ENCODE measurements around the gene KCNIP1.

The KCNIP1 gene

DNA sequence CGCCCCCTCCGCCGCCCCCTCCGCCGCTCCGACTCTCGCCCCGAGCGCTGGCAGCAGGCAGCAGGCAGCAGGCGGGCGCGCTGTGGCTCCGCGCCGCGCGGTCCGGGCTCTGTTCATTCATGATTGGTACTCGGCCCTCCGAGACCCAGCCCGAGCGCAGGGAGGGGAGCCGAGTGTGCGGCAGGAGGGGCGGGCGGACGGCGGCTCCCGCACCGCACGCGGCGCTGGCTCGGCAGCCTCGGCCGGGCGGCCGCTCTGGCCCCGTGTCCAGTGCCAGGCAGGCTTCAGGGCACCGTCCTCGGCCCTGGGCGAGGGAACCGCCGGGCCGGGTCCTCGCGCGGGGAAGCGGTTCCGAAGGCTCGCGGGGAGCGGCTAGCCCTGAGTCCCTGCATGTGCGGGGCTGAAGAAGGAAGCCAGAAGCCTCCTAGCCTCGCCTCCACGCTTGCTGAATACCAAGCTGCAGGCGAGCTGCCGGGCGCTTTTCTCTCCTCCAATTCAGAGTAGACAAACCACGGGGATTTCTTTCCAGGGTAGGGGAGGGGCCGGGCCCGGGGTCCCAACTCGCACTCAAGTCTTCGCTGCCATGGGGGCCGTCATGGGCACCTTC is at the start of gene KCNIP1:
KCNIP1 (plus strand) TSS at position 31 of the 607 bp plus-strand sequence.
- DNase-seq, result no peak

DNA sequence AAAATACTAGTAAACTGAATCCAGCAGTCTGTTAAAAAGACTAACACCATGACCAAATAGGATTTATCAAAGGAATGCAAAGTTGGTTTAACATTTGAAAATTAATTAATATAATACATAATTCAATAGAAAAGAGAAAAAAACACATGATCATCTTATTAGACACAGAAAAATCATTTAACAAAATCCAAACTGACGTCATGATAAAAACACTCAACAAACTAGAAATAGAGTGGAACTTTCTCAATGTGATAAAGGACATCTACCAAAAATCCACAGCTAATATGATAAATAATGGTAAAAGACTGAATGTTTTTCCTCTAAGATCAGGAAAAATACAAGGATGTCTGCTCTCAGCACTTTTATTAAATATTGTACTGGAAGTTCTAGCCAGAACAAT is 40.4 kb upstream of the KCNIP1 start:
- DNase-seq, result no peak

DNA sequence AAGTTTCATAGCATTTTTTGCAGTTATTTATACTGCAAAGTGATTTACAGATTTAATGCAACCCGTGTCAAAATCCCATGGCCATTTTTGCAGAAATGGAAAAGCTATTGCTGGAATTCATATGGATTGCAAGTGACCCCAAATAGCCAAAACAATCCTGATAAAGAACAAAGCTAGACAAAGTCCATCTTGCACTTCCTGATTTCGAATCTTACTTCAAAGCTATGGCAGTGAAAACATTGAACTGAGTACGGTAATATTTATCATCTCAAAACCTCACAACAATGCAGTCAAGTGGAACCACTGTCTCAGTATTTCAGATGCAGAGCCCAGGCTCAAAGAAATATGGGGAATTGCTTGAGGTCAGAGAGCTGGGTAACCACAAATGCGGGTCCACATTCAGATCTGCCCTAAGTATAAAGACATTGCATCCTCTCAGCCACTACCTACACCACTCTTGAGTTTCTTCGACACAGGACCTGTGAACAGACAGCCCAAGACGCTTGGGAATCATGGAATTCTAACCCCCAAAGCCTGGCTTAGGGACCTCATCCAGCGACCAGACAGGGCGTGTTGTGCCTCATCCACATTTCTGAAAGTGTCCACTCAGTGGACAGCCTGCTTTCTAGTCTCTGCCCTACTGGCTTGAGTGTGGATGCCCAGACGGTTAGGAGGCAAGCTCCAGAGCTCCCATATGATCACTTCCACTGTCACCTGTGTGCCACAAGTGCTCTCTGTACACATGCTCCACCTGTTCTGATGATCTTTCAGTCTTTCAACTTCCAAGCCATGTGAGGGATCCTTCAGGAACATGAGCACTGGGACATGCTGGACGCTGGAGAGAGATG is 39.3 kb upstream of the KCNIP1 start:
- no peak for DNase-seq

DNA sequence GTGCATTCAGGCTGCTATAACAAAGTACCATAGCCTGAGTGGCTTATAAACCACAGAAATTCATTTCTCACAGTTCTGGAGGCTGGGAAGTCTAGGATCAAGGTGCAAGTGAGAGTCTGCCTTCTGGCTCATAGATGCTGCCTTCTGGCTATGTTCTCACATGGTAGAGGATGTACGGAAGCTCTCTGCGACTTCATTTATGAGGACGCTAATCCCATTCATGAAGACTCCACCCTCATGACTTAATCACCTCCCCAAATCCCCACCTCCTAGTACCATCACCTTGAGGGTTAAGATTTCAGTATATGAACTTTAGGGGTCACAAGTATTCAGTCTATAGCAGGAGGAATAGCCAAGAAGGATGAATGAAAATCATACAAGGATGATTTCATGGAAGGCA is 37.3 kb upstream of the KCNIP1 start:
- DNase-seq, result no peak

DNA sequence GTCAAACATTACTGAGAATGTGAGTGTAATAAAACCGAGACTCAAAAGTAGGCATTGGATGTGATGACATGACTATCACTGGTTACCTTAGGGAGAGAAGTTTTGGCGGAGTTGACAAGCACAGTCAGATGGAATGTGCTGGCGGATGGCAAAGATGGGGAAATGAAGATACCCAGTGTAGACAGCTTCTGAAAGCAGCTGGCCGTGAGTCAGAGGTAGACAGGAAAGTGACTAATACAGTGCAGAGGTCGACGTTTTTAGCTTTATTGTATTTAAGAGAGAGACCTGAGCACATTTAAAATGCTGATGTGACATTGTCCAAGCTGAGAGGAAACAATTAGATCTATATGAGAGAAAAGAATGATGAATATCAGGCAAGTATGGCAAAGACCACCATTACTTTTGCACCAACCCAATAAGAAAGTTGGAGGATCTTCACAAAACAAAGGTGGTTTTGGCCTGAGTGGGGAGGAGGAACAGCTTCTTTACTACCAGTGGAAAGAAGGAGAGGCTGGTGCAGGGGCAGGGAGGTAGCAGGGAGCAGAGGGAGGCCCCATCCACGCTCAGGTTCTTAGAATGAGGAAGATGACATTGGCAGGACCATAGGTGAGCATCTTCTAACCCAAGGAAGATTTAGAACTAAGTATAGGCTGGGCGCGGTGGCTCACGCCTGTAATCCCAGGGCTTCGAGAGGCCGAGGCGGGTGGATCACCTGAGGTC is 36.7 kb upstream of the KCNIP1 start:
- DNase-seq, result no peak

DNA sequence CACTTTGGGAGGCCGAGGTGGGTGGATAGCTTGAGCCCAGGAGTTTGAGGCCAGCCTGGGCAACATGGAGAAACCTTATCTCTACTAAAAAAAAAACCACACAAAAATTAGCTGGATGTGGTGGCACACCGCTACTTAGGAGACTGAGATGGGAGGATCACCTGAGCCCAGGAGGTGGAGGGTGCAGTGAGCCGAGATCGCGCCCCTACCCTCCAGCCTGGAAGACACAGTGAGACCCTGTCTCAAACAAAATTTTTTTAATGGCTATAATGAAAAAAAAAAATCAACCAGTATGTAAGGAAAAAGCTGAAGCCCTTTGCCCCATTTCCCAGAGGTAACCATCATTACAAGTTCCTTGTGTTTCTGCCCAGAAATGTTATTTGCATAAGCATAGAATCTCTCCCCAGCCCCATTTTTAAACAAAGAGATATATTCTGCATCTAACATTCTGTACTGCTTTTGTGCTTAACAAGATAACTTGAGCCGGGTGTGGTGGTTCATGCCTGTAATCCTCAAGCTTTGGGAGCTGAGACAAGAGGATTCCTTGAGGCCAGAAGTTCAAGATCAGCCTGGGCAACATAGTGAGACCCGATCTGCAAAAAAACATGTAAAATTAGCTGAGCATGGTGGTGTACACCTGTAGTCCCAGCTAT is 35.1 kb upstream of the KCNIP1 start:
- DNase-seq, result no peak

DNA sequence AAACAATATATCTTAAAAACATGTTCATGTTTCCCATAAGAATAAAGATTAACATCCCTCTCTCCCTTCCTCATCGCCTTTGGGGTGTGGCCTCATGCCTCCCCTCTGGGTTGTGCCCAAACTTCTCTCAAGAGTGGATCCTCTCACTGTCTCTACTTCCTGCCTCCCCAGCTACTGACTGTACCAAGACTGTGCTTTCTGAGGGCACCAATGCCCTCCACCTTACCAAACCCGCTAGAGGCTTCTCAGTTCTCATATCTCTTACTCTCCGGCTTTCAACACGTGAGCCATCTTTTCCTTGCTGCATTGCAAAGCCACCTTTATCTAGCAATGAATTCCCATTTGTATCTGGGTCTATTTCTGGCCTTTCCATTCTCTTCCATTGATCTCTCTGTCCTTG is 34.4 kb upstream of the KCNIP1 start:
- no peak for DNase-seq

DNA sequence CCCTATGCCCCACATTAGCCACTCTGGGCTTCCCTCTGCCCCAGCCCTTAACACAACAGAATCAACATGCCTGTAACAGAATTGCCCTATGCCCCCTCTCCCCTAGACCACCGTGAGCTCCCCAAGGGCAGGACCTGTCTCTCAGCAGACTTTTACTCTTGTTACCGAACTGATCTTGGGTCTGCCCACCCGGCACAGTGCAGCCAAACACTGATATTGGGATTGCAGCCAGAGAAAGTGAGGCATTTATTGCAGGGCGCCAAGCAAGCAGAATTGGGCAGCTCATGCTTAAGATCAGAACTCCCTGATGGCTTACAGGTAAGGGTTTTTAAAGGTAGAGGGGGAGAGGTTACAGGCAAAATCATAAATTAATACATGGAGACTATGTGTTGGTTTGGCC is 33.5 kb upstream of the KCNIP1 start:
- no peak for DNase-seq

DNA sequence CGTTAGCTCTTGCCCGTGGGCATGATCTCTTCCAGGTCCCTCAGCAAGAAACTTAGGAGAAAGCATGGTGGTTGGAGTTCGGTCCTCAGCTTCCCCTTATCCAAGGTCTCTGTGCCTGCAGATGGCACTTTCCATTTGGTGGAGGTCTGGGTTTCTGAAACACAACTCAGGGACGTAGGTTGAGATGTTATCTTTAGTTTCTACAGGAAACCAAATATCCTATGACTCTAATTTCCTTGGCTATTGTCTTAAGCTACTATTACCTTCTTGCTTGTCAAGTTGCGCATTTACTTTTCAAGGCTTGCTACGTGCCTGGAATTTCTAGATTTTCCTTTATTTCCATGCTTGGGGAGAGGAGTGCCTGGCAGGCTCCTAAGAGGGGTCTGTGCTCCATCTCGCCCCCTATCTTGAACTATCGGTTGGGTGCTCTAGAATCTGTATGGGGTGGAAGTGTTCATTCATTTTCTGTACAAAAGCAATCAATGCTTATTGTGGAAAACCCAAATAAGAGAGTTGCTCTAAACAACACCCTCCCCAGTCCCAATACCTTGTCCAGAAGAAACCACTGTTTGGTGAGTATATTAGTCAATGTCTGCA is 32.9 kb upstream of the KCNIP1 start:
- DNase-seq, result no peak

DNA sequence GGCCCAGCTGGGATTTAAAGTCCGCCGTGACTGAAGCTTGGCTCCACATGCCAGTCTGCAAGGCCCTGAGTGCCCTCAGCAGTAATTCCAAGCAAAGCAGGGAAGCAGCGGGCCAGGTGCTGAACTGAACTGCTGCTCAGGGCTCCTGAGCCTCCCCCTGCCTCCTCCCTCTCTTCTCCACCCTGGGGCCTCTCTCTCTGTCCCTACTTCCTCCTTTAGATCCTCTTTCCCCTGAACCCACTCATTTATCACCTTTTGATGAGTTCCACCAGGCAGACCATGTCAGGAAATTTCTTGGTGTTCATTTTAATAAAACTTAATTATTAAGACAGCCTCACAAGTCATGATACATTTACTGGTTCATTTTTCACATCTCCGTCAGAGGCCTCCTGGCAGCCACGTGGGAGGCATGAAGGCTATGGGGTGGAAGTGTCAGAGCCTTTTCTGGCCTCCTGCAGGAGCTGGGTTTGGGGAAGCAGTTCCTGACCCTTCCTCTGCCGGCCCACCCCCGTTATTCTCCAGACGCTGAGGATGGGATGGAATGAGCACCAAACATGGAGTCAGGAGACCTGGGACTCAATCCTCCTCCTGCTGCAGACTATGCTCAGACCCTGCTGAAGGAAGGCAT is 32.2 kb upstream of the KCNIP1 start:
- DNase-seq, result no peak

DNA sequence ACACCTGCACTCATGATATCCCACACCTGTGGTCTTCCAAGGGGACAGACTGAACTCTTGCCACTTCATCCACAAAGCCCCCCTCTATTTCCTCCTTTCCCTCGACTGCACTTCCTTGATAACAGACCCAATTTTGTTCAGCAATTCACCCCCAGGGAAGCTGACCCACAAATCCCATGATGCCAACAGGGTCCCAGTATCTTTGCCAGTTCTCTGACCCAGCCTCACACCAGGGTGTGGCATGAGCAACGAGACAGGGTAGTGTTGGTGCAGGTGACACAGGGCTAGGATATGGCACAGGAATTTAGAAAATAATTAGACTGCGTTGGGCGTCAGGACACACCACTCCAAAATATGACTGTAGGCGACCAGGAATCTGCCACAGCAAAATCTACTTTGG is 30.2 kb upstream of the KCNIP1 start:
- no peak for DNase-seq

DNA sequence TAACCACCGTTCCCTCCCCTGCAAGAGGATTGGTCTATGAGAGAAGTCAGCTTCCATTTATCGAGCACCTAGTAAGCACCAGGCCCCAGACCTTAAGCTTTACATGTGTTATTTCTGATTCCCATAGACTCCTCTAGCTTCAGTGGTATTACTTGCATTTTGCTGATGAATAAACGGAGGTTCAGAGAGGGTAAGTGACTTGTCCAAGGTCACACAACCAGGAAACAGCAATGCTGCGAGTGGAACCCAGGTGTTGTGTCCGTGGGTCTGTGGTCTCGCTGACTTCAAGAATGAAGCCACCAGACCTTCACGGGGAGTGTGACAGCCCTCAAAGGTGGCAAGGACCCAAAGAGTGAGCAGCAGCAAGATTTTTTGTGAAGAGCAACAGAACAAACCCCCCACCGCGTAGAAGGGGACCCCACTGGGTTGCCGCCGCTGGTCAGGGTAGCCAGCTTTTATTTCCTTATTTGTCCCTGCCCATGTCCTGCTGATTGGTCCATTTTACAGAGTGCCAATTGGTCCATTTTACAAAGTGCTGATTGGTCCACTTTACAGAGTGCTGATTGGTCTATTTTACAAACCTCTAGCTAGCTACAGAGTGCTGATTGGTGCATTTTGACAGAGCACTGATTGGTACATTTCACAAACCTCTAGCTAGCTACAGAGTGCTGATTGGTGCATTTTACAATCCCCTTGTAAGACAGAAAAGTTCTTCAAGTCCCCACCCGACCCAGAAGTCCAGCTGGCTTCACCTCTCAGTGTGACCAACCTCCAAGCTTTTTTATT is 29.1 kb upstream of the KCNIP1 start:
- DNase-seq, result no peak

DNA sequence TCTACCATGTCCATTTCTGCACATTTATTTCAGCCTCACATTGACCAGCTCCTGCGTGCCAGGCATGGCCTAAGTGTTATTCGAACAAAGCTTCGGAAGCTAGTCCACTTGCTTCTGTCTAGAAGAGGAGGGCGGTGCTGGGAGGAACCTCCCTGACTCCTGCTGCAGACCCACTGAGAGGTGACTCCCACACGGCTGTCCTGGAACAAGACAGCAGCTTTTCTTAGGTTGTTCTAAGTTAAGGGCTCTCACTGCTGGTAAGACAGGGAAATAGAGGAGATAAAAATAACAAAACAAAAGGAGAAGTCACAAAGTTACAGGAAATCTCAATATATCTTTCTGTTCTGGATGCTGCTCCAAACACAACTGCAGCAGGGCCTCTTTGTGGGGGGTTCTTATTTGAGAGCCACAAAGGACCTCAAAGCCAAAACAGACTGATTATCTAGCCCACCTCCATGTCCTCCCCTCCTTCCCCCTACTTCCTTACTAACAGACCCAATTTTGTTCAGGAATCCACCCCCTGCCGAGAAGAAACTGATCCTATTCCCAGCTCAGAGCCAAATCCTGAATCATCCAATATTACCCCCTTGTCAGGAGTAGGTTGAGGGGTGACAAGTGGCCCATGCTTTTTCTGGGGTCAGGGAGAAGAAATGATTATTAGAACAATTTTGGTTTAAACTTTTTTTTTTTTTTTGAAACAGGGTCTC is 28.4 kb upstream of the KCNIP1 start:
- DNase-seq, result no peak

DNA sequence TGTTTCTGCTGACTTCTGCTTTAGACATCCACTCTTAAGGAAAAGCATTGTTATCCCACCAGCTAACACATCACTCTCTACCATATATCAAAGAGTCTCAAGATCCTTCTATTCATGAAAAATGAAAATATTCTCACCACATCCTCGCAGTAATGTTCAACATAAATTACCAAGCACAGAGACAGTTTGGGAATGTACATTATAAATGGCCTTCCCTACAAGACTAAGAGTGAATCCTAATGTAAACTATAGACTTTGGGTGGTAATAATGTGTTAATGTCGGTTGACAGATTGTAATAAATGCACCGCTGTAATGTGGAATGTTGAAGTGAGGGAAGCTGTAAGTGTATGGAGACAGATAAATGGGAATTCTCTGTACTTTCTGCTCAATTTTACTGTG is 27.1 kb upstream of the KCNIP1 start:
- DNase-seq, result no peak

DNA sequence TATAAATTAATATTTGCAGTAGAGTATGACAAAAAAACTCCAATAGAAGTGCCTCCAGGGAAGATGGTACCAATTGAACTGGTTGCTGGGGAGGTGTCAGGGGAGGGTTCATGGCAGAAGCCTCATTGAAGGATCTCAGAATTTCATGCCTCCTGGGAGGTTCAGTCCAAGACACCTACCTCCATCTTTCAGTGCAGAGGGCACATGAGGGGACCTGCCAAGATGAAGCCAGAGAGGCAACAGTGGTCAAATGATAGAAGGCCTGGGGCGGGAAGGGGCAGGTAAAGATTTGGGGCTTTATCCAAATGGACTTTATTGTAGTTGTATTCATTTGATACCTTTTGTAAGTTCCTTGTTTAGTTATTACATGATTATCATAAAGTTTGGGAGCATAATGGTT is 25.9 kb upstream of the KCNIP1 start:
- no peak for DNase-seq

DNA sequence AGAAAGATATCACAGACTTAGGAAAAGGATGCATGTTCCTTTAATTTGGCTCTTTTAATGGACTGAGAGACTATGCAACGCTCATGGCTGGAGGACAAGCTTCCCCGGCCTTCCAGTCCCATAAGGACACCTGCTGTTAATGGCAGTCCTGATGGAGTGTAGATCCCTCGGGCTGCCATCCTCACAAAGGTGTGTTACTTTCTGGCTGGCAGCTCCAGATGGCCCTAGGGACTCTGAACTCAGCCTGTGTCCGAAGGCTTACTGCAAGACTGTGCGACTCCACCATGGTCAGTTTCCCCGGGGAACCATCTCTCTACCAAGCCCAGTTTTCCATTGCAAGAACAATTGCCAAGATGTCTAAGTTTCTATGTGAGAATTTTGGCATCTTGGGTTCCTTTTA is 25.5 kb upstream of the KCNIP1 start:
- no peak for DNase-seq

DNA sequence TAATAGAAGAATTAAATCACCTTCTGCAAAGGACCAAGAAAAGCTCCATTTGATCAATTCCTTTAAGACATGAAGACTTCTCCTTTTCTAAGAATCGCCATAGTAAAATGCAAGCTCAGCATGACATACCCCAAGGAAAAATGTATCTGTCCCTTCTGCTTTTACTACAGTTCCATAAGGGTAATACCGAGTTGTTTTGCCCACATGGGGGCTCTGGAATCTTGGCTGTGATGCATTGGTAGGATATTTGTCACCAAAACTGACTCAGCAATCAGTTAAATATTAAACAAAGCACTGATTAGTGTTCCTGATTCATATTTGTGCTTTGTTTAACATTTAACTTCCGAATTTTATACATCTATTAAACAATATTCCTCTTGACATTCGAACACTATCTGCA is 24.3 kb upstream of the KCNIP1 start:
- DNase-seq, result peak; percentile 2

DNA sequence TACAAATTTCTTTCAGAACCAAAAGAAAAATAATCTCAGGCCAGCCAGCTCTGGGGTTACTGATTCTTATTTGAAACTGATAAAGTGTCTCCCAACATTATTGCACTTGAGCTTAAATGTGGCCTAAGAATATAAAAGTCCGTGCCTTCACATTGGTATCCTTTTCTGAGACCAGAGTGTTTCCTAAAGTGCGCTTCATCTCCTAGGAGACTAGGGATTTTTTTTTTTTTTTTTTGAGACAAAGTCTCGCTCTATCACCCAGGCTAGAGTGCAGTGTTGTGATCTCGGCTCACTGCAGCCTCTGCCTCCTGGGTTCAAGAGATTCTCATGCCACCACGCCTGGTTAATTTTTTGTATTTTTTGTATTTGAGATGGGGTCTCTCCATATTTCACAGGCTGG is 23.6 kb upstream of the KCNIP1 start:
- DNase-seq, result no peak

DNA sequence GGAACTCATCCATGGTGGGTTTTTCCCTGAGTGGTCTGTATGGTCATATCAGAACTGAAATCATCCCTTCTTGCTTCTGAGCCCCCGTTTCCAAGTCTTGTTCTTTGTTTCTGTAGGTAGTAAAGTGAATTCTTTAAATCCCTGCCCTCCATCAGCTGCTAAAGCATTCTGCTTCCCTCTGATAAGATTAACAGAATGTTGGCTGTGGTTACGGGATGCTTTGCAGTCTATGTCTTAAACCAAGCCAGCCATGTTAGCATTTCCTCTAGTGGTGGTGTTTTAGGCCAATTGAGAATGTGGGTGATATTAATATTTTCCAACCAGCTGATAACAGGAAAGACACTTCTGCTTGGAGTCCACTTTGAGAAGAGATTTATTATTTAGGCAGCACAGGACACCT is 22.0 kb upstream of the KCNIP1 start:
- DNase-seq, result no peak

DNA sequence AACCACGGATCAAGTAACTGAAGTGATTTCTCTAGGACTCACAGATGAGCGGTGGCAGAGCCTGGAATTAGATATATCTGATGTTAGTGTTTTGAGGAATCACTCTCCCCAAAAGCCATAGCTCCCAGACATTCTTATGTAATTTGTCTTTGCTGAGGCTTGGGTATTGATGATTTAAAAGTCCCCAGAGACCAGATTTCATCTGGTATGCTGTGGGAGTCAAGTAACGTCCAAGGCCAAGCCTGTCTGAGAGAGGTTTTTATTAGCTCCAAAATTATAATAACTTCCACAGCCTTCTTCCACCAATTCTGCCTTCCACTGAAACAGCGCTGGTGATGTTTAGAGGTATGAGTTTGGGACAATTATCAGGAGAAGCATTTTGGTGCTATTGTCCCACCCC is 21.3 kb upstream of the KCNIP1 start:
- DNase-seq, result no peak
